Kasumi-1 (cell line): Measurements from ENCODE around the gene NAA38.
"Not testable (repeated sequence)": the region's sequence is repeated elsewhere in the genome, so short reads cannot be mapped to it uniquely, and the experiment has no call there.

Experiments used
- DNase-seq, 2 experiments: peaks; one replicate each; lab custom pipeline; 2025; lab: John Stamatoyannopoulos, UW

NAA38 gene

GRCh38 chr17:7882068-7882467, 24.7 kb upstream of the NAA38 start:
- DNase-seq, result no peak

GRCh38 chr17:7881276-7882054, 24.1 kb upstream of the NAA38 start:
- peak; percentile 12 to 21 for DNase-seq

- DNase-seq, result no peak
Observed at GRCh38 chr17:7880076-7880868, 22.9 kb upstream of the NAA38 start.

DNA sequence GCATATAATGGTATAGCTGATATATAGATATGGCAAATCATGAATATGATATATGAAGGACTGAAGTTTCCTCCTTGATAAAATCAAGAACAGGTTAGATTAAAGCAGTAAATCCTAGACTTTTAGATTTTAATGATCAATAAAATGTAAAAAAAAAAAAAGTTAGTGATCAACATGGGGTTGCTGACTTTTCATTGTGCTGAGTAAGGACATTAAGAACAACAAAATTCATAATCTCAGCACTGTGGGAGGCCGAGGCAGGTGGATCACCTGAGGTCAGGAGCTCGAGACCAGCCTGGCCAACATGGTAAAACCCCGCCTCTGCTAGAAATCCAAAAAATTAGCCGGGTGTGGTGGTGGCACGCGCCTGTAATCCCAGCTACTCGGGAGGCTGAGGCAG, 20.9 kb upstream of the NAA38 start:
- DNase-seq, result no peak

GRCh38 chr17:7875804-7876370, 18.5 kb upstream of the NAA38 start:
- no peak for DNase-seq

DNA sequence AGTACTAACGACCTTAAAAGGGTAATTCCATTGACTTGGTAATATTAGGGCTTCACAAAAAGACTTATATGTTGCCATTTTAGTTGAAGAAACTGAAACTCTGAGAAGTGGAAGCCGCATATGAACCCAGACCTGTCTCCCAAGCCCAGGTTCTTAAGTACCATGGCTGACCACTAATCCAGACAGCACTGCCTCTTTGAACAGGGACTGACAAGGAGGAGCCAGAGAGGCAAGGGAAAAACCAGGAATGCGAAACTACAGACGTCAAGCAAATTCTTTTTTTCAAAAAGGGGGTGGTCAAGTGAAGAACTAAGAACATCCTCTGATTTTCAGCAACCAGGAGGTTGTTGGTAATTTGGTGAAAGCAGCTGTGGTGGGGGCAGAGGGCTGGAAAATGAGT, 15.7 kb upstream of the NAA38 start:
- no peak for DNase-seq

DNA sequence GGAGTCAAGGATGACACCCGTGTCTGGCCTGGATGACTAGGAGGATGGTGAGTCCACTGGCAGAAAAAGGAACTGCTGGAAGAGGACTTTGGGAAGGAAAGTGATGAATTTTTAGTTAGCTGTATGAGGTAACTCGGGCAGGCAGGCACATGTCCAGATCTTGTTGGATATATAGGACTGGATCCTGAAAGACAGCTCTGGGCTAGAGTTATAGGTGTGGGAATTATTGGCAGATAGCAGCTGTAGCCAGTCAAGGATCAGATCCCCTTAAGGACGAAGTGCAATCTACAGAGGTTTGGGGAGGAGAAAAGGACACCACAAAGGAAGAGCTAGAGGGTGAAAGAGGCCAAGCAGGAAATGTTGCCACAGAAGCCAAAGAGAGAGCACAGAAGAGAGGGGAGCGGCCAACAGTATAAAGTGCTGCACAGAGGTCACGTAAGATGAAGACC, 10.5 kb upstream of the NAA38 start:
- peak; percentile 44 to 73 for DNase-seq

- DNase-seq, result no peak
Observed at GRCh38 chr17:7864995-7865650, 7.8 kb upstream of the NAA38 start.

DNA sequence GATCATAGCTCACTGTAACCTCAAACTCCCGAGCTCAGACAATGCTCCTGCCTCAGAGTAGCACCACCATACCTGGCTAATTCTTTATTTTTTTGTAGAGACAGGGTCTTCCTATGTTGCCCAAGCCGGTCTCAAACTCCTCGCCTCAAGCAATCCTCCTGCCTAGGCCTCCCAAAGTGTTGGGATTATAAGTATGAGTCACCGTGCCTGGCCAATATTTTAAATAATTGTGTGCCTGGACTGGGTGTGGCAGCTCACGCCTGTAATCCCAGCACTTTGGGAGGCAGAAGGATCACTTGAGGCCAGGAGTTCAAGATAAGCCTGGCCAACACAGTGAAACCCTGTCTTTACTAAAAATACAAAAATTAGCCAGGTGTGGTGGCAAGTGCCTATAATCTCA, 7.0 kb upstream of the NAA38 start:
- not testable (repeated sequence) for DNase-seq

DNA sequence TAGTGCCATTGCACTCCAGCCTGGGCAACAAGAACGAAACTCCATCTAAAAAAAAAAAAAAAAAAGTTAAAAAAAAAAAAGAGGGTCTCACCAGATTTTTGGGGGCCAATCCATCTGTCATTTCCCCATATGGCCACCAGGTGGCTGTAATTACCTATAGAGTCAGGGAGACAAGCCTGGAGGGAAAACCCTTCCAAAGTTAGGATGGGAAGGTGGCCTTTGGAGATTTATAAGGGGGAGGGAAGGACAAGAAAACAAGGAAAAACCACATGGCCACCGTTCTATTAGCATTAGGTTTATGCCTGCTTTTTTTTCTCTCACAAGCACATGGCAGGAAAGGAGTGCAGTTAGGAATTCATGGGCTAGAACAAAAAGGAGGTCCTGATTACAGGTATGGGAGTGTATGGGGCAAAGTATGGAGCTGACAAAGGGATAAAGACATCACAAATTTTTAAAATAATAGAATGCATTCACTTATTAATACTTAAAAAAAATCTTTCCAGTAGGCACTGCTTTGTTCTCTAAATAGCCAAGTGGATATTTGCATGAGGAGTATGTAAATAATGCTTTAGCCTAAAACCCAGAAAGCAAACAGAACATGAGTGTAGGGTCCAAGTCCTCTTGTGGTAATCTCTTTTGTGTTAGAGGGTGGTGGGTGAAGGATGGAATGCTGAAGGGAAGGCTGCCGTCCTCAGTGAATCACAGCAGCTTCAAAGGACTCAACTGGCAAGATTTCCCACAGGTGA, 5.5 kb upstream of the NAA38 start:
- DNase-seq, result peak in 1 of 2 experiments; percentile 6

- no peak for DNase-seq
Observed at GRCh38 chr17:7859028-7859427, 1.7 kb upstream of the NAA38 start.

GRCh38 chr17:7858522-7858810, 1.1 kb upstream of the NAA38 start:
- peak; percentile 21 to 45 for DNase-seq

DNA sequence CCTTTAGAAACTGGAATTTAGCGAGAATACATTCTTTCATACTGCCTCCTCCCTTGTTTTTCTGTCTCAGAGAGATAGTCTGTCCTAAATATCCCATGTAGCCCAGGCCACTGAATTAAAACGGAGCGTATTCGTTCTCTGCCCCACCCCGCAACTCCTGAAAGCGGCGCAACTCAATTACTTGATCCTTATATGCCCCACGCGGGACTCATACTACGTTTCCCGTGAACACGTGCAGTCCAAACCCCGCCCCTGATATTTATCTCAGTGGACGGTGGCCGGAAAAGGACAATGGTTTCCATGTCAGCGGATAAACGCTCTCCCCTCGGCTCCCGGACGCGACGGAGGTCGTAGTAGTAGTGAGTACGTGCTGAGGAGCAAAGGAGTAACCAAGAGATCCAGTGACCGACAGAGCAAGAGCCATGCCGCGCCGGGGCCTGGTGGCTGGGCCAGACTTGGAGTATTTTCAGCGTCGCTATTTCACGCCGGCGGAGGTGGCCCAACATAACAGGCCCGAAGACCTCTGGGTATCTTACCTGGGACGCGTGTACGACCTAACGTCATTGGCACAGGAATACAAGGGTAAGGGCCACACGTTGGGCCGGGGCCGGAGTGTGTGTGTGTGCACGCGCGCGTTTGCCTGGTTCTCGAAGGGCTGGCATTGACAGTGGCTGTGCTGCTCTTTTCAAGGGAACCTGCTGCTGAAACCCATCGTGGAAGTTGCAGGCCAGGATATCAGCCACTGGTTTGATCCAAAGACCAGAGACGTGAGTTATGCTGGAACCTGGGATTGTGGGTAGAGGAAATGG, 558 bp upstream of the NAA38 start, which contains the start of gene CYB5D1:
CYB5D1 (plus strand) TSS at position 291 of the 809 bp plus-strand sequence; CDS start at position 423, 132 bp downstream.
- DNase-seq, result peak; percentile 77 to 86

DNA sequence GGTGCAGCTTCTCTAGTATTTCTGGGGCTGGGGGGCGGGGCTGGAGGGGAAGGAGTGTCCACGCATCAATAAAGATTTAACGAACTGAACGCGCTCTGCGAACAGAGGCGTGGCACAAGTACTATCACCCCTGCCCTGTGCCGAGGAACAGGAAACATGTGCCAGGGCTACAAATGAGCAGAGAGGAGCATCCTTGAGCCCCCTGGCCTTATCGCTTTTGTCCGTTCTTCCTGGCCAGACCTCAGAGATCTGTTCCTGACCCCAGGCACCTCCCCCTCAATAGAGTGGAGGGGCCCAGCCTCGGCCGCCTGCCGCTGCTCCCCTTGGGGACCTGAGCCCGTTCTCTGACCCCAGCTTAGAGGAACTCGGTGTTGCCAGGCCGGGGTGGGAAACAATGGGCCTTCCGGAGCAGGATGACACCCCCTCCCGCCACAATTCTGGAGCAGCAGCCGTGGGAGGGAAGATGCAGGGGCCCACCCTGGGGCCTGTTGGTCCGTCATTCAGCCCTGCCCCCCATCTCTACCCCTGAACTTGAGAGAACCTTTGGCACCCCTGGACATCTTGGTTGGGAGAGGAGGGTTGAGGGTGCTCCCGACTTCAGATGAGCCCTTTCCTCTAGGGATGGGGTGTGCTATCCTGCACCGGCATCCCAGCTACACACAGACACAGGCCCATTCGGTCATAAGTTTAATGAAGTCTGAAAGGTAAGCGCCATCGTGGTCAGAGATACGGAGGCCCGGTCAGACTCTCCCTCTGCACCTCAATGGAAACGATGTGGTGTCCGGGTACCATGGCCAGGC, 1.1 kb downstream of the NAA38 start:
- DNase-seq, result peak; percentile 43 to 46

GRCh38 chr17:7855660-7856010, 1.7 kb downstream of the NAA38 start:
- DNase-seq, result no peak

DNA sequence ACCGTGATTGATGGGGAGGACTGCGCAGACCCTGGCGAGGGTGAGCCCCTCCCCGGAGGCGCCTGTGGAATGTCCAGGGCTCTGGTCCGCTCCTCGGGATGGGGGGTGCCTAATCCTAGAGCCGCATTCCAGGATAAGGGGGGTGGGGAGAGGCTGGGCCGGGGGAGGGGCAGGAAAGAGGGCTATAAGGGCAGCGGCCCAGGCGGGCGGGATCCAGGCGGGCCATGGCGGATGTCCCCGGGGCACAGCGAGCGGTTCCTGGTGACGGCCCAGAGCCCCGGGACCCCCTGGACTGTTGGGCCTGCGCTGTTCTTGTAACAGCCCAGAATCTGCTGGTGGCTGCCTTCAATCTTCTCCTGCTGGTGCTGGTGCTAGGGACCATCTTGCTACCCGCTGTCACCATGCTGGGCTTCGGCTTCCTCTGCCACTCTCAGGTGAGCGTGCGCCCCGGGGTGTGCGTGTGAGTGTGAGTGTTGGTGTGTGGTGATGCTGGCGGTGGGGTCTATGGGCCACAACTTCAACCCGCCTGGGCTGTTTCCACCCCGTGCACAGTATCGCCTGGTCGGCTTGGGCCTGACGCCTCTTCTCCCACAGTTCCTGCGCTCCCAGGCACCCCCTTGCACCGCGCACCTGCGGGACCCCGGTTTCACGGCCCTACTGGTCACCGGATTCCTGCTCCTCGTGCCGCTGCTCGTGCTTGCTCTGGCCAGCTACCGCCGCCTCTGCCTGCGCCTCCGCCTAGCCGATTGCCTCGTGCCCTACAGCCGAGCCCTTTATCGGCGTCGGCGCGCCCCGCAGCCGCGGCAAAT, 2.3 kb downstream of the NAA38 start, which contains the start of gene TMEM88:
TMEM88 (plus strand) TSS at position 216 of the 809 bp plus-strand sequence; CDS start at position 225, 9 bp downstream.
- no peak for DNase-seq

DNA sequence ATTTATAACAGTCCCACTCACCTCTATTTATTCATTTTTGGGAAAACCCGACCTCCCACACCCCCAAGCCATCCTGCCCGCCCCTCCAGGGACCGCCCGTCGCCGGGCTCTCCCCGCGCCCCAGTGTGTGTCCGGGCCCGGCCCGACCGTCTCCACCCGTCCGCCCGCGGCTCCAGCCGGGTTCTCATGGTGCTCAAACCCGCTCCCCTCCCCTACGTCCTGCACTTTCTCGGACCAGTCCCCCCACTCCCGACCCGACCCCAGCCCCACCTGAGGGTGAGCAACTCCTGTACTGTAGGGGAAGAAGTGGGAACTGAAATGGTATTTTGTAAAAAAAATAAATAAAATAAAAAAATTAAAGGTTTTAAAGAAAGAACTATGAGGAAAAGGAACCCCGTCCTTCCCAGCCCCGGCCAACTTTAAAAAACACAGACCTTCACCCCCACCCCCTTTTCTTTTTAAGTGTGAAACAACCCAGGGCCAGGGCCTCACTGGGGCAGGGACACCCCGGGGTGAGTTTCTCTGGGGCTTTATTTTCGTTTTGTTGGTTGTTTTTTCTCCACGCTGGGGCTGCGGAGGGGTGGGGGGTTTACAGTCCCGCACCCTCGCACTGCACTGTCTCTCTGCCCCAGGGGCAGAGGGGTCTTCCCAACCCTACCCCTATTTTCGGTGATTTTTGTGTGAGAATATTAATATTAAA, 3.1 kb downstream of the NAA38 start:
- no peak for DNase-seq

DNA sequence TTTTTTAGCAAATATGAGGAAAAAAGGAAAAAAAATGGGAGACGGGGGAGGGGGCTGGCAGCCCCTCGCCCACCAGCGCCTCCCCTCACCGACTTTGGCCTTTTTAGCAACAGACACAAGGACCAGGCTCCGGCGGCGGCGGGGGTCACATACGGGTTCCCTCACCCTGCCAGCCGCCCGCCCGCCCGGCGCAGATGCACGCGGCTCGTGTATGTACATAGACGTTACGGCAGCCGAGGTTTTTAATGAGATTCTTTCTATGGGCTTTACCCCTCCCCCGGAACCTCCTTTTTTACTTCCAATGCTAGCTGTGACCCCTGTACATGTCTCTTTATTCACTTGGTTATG, 3.7 kb downstream of the NAA38 start:
- DNase-seq, result no peak
